ENCODE results near the gene CACNA2D3.

GRCh38 chr3:54331341-54331740 lies 209.0 kb downstream of the CACNA2D3 start:
- TF ChIP-seq POLR2AphosphoS5 (IDR thresholded peaks at IDR 0.05; ENCODE audit: low read depth, low read length): no peak
- no peak for TF ChIP-seq SIN3A (IDR thresholded peaks at IDR 0.05; ENCODE audit: borderline replicate concordance, insufficient read depth, low read length)
- TF ChIP-seq REST (IDR thresholded peaks at IDR 0.05; ENCODE audit: insufficient read depth in 1 of 2, low read depth in 2 of 2, low read length in 2 of 2): no peak
- no peak for TF ChIP-seq TAF1 (IDR thresholded peaks at IDR 0.05; ENCODE audit: borderline replicate concordance, insufficient read depth, low read length)
